Fibroblast of lung (primary cell): ENCODE measurements around the gene HMCN2. TPM values are rescaled to one million over a fixed set of nuclear protein-coding genes. Genes with fewer than 3 reads are reported as not detected.

Experiments used
- DNase-seq, 2 donors: peaks; one replicate each; pipeline versions ENCODE4 v3.0.0 to v3.0.0-alpha.2; 2010; ENCODE audit warnings: low read depth in 2 of 2
- H2AFZ ChIP-seq: 2 replicates; pipeline ENCODE4 v1.5.1; 2012; ENCODE audit warnings: low read length, control low read depth, inconsistent platforms
- H3K27ac ChIP-seq: 2 replicates; pipeline ENCODE4 v1.5.1; 2011; ENCODE audit warnings: low read length, control low read depth; ENCODE audit not compliant: insufficient read depth
- H3K27me3 ChIP-seq: 2 replicates; pipeline ENCODE4 v1.5.1; 2011; ENCODE audit warnings: mild to moderate bottlenecking, low read length; ENCODE audit not compliant: control insufficient read depth, insufficient read depth
- H3K36me3 ChIP-seq: 2 replicates; pipeline ENCODE4 v1.5.1; 2011; ENCODE audit warnings: low read length; ENCODE audit not compliant: control insufficient read depth, insufficient read depth
- H3K4me1 ChIP-seq: 2 replicates; pipeline ENCODE4 v1.5.1; 2011; ENCODE audit warnings: low read length; ENCODE audit not compliant: control insufficient read depth, insufficient read depth; ENCODE audit errors: extremely low read depth
- H3K4me2 ChIP-seq: 2 replicates; pipeline ENCODE4 v1.5.1; 2011; ENCODE audit warnings: low read length, control low read depth; ENCODE audit not compliant: insufficient read depth; ENCODE audit errors: extremely low read depth
- H3K4me3 ChIP-seq, 4 experiments: fragments of 200-600 bp in 1 of 4; sonication (generic) in 1 of 4; replicated peaks in 1 of 4; 2 replicates each; pipeline ENCODE4 v1.5.1; 2011 to 2016; ENCODE audit warnings: low read length in 4 of 4, low read depth in 3 of 4, mild to moderate bottlenecking in 3 of 4, control low read depth in 2 of 4, inconsistent platforms in 1 of 4, mixed read lengths in 1 of 4; ENCODE audit not compliant: insufficient read depth in 1 of 4; ENCODE audit errors: control extremely low read depth in 1 of 4
- H3K79me2 ChIP-seq: 2 replicates; pipeline ENCODE4 v1.5.1; 2012; ENCODE audit warnings: mild to moderate bottlenecking, low read length, inconsistent platforms; ENCODE audit not compliant: control insufficient read depth, insufficient read depth
- H3K9ac ChIP-seq: 2 replicates; pipeline ENCODE4 v1.5.1; 2011; ENCODE audit warnings: mild to moderate bottlenecking, low read length, control low read depth; ENCODE audit not compliant: insufficient read depth
- H3K9me3 ChIP-seq: 2 replicates; pipeline ENCODE4 v1.5.1; 2012; ENCODE audit warnings: low read depth, low read length; ENCODE audit not compliant: control insufficient read depth, insufficient read depth
- H4K20me1 ChIP-seq: 2 replicates; pipeline ENCODE4 v1.5.1; 2011; ENCODE audit warnings: low read length; ENCODE audit not compliant: control insufficient read depth, insufficient read depth; ENCODE audit errors: extremely low read depth
- EZH2 ChIP-seq: IDR thresholded peaks from 2 replicates; pipeline ENCODE4 v1.5.1; 2012; ENCODE audit warnings: low read length, control low read depth, mild to moderate bottlenecking; ENCODE audit errors: missing control alignments
- polyA plus RNA-seq, 2 donors: library from polyadenylated mRNA; depleted of rRNA in 1 of 2; stranded (reverse) in 1 of 2; unstranded in 1 of 2; fragments of >200 nt; gene quantifications; 2 replicates each; pipeline ENCODE4 v1.2.1, GENCODE V29; 2011 to 2012; ENCODE audit warnings: missing spikeins in 1 of 2
- total RNA-seq: library from RNA; depleted of rRNA; stranded (reverse); fragments of >200 nt; gene quantifications from 2 replicates; pipeline ENCODE4 v1.2.1, GENCODE V29; 2014
- TF ChIP-seq, protein P1 (sequence below), 2 donors: IDR thresholded peaks in 1 of 2; conservative IDR thresholded peaks in 1 of 2; 1 replicate in 1 of 2; 2 replicates in 1 of 2; pipeline ENCODE4 v1.5.1; 2011 to 2012; ENCODE audit warnings: low read length in 2 of 2, control low read depth in 1 of 2, inconsistent platforms in 1 of 2, low read depth in 1 of 2, mild to moderate bottlenecking in 1 of 2

HMCN2 gene
- total and polyA plus RNA-seq, 2 donors (not counting 1 experiment from before 2014, with no cell fraction given), result under 0.01 TPM; not detected in 1

GRCh38 chr9:130329061-130329460 is 63.5 kb downstream of the HMCN2 start:
- H3K9ac ChIP-seq, result no peak overlapping the region
- peaks cover 15% of the 10 kb centered on the region for H3K27me3 ChIP-seq
- H3K27ac ChIP-seq, result no peak overlapping the region
- no peak overlapping the region for H3K4me2 ChIP-seq
- no peak for DNase-seq
- no peaks in the 10 kb centered on the region for H3K36me3 ChIP-seq
- no peak overlapping the region for H3K4me3 ChIP-seq
- H3K9me3 ChIP-seq, result no peaks in the 10 kb centered on the region
- no peaks in the 10 kb centered on the region for H4K20me1 ChIP-seq
- H2AFZ ChIP-seq, result no peak overlapping the region
- TF ChIP-seq, protein P1, sequence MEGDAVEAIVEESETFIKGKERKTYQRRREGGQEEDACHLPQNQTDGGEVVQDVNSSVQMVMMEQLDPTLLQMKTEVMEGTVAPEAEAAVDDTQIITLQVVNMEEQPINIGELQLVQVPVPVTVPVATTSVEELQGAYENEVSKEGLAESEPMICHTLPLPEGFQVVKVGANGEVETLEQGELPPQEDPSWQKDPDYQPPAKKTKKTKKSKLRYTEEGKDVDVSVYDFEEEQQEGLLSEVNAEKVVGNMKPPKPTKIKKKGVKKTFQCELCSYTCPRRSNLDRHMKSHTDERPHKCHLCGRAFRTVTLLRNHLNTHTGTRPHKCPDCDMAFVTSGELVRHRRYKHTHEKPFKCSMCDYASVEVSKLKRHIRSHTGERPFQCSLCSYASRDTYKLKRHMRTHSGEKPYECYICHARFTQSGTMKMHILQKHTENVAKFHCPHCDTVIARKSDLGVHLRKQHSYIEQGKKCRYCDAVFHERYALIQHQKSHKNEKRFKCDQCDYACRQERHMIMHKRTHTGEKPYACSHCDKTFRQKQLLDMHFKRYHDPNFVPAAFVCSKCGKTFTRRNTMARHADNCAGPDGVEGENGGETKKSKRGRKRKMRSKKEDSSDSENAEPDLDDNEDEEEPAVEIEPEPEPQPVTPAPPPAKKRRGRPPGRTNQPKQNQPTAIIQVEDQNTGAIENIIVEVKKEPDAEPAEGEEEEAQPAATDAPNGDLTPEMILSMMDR (conservative IDR thresholded peaks at IDR 0.05 in 1 of 2, IDR thresholded peaks at IDR 0.05 in 1 of 2; ENCODE audit: low read depth in 1 of 2, low read length in 2 of 2), result no peak
- TF ChIP-seq EZH2, result no peak
- peaks cover 14% of the 10 kb centered on the region for H3K4me1 ChIP-seq
- no peaks in the 10 kb centered on the region for H3K79me2 ChIP-seq

- H3K9ac ChIP-seq, result no peak overlapping the region
- H3K36me3 ChIP-seq, result no peaks in the 10 kb centered on the region
- TF ChIP-seq EZH2, result no peak
- TF ChIP-seq, protein P1 (conservative IDR thresholded peaks at IDR 0.05 in 1 of 2, IDR thresholded peaks at IDR 0.05 in 1 of 2; ENCODE audit: low read depth in 1 of 2, low read length in 2 of 2), result no peak
- no peak for DNase-seq
- peaks cover 14% of the 10 kb centered on the region for H3K4me1 ChIP-seq
- H3K4me3 ChIP-seq, result no peak overlapping the region
- no peaks in the 10 kb centered on the region for H3K79me2 ChIP-seq
- peaks cover 15% of the 10 kb centered on the region for H3K27me3 ChIP-seq
- H3K4me2 ChIP-seq, result no peak overlapping the region
- H4K20me1 ChIP-seq, result no peaks in the 10 kb centered on the region
- H3K9me3 ChIP-seq, result no peaks in the 10 kb centered on the region
- no peak overlapping the region for H2AFZ ChIP-seq
- no peak overlapping the region for H3K27ac ChIP-seq
Measured at GRCh38 chr9:130330202-130330862, 64.8 kb downstream of the HMCN2 start.

DNA sequence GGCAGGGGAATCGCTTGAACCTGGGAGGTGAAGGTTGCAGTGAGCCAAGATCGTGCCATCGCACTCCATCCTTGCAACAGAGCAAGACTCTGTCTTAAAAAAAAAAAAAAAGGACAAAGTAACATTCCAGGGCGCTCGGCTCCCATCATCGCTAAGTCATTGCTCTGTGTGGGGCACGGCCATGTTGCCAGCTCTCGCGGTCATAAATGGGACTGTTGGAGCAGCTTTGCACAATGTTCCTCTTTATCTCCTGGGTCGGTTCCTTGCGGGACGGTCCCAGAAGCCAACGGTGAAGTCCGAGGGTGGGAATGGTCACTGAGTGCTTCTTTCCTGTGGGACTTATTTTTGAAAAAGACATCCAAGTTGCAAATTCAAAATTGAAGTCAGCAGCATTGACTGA is 65.5 kb downstream of the HMCN2 start:
- Histone ChIP-seq H3K36me3 (no peaks in the 10 kb centered on the region), H3K27ac (no peak overlapping the region), H4K20me1 (no peaks in the 10 kb centered on the region), H3K4me1 (peaks cover 14% of the 10 kb centered on the region), H3K4me3 (no peak overlapping the region), H3K9me3 (no peaks in the 10 kb centered on the region), H3K27me3 (peaks cover 15% of the 10 kb centered on the region), H3K4me2 (no peak overlapping the region), H2AFZ (no peak overlapping the region), H3K79me2 (no peaks in the 10 kb centered on the region), H3K9ac (no peak overlapping the region)
- DNase-seq, result no peak
- TF ChIP-seq, protein P1 (conservative IDR thresholded peaks at IDR 0.05 in 1 of 2, IDR thresholded peaks at IDR 0.05 in 1 of 2; ENCODE audit: low read depth in 1 of 2, low read length in 2 of 2), result no peak
- no peak for TF ChIP-seq EZH2
